Measurements from ENCODE around the gene CTNNBIP1.

DNA sequence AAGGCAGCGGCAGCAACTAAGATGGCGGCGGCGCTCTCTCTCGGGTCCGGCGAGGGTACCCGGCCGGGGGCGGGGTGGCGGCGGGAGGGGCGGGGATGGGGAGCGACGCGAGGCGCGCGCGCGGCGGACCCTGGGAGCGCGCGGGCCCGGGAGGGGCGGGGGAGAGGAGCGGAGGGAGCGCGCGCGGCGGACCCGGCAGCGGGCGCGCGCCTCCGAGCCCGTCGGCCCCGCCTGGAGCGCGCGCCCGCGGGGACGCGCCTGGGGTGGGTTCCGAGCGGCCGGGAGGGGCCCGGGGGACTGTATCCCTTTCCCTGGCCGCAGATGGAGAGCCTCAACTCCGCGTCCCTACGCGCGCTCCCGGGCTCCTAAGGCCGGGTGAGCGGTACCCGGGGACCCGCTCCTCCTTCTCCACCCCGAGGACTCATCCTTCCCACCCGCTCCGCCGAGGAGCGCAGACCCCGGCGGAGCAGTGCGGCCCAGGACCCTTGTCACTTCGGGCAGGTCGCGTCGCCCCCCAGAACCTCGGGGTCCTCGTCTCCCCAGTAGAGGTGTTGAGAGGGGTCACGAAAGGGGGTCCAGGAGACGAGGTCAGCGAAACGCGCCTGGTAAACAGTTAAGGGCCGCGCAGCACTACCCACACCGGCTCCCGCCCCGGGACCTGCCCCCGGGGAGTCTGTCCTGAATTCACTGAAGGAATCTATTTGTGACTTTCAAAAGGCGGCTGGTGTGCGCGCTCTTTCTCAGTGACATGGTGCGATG, 85.9 kb downstream of the CTNNBIP1 start, which contains the start of gene CLSTN1:
- TF ChIP-seq, protein P1, sequence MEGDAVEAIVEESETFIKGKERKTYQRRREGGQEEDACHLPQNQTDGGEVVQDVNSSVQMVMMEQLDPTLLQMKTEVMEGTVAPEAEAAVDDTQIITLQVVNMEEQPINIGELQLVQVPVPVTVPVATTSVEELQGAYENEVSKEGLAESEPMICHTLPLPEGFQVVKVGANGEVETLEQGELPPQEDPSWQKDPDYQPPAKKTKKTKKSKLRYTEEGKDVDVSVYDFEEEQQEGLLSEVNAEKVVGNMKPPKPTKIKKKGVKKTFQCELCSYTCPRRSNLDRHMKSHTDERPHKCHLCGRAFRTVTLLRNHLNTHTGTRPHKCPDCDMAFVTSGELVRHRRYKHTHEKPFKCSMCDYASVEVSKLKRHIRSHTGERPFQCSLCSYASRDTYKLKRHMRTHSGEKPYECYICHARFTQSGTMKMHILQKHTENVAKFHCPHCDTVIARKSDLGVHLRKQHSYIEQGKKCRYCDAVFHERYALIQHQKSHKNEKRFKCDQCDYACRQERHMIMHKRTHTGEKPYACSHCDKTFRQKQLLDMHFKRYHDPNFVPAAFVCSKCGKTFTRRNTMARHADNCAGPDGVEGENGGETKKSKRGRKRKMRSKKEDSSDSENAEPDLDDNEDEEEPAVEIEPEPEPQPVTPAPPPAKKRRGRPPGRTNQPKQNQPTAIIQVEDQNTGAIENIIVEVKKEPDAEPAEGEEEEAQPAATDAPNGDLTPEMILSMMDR (IDR thresholded peaks at IDR 0.05; ENCODE audit: low read depth, low read length, missing input control), result no peak
- TF ChIP-seq, protein P2, sequence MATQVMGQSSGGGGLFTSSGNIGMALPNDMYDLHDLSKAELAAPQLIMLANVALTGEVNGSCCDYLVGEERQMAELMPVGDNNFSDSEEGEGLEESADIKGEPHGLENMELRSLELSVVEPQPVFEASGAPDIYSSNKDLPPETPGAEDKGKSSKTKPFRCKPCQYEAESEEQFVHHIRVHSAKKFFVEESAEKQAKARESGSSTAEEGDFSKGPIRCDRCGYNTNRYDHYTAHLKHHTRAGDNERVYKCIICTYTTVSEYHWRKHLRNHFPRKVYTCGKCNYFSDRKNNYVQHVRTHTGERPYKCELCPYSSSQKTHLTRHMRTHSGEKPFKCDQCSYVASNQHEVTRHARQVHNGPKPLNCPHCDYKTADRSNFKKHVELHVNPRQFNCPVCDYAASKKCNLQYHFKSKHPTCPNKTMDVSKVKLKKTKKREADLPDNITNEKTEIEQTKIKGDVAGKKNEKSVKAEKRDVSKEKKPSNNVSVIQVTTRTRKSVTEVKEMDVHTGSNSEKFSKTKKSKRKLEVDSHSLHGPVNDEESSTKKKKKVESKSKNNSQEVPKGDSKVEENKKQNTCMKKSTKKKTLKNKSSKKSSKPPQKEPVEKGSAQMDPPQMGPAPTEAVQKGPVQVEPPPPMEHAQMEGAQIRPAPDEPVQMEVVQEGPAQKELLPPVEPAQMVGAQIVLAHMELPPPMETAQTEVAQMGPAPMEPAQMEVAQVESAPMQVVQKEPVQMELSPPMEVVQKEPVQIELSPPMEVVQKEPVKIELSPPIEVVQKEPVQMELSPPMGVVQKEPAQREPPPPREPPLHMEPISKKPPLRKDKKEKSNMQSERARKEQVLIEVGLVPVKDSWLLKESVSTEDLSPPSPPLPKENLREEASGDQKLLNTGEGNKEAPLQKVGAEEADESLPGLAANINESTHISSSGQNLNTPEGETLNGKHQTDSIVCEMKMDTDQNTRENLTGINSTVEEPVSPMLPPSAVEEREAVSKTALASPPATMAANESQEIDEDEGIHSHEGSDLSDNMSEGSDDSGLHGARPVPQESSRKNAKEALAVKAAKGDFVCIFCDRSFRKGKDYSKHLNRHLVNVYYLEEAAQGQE (IDR thresholded peaks at IDR 0.05), result no peak
- TF ChIP-seq TAF1 (conservative IDR thresholded peaks at IDR 0.05) (no peak), EGR1 (IDR thresholded peaks at IDR 0.05; ENCODE audit: low read depth in 2 of 2) (no peak), SP1 (IDR thresholded peaks at IDR 0.05) (no peak), HNF4G (IDR thresholded peaks at IDR 0.05) (no peak), RAD21 (IDR thresholded peaks at IDR 0.05) (no peak), GABPA (IDR thresholded peaks at IDR 0.05 in 1 of 2, conservative IDR thresholded peaks at IDR 0.05 in 1 of 2) (no peak)
- TF ChIP-seq, protein P3, sequence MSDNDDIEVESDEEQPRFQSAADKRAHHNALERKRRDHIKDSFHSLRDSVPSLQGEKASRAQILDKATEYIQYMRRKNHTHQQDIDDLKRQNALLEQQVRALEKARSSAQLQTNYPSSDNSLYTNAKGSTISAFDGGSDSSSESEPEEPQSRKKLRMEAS (IDR thresholded peaks at IDR 0.05), result no peak
- TF ChIP-seq, protein P4, sequence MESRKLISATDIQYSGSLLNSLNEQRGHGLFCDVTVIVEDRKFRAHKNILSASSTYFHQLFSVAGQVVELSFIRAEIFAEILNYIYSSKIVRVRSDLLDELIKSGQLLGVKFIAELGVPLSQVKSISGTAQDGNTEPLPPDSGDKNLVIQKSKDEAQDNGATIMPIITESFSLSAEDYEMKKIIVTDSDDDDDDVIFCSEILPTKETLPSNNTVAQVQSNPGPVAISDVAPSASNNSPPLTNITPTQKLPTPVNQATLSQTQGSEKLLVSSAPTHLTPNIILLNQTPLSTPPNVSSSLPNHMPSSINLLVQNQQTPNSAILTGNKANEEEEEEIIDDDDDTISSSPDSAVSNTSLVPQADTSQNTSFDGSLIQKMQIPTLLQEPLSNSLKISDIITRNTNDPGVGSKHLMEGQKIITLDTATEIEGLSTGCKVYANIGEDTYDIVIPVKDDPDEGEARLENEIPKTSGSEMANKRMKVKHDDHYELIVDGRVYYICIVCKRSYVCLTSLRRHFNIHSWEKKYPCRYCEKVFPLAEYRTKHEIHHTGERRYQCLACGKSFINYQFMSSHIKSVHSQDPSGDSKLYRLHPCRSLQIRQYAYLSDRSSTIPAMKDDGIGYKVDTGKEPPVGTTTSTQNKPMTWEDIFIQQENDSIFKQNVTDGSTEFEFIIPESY (IDR thresholded peaks at IDR 0.05), result no peak

All from liver (tissue), 3 donors.